K562 (cell line): ENCODE measurements around the gene PIP5KL1. TPM values are rescaled to one million over a fixed set of nuclear protein-coding genes. Genes with fewer than 3 reads are reported as not detected.

Source experiments
- ATAC-seq: fragments of 200-7000 bp; cut with Tn5 transposase; 3 replicates; pipeline ENCODE4 v1.9.1; 2020; ENCODE audit warnings: moderate library complexity
- BruUV-seq: library from RNA; stranded (reverse); fragments of 400-500 nt; replicated peaks from 2 replicates; lab custom pipeline; 2021; lab: Mats Ljungman, UMichigan
- CTCF ChIA-PET: fragments of 300-600 bp; formaldehyde crosslinking; extraction: SDS; loops from one replicate; lab custom pipeline; 2021; ENCODE audit warnings: low intra/inter-chr PET ratio; lab: Yijun Ruan, JAX
- POLR2A ChIA-PET: fragments of 300-600, 350-650 bp; sonication (Branson Sonifier 250); formaldehyde crosslinking; extraction: SDS; loops from one replicate; lab custom pipeline; 2021; ENCODE audit warnings: antibody characterized with exemption, inconsistent platforms; lab: Yijun Ruan, JAX
- DNase-seq, 4 experiments: peaks; one replicate each; pipeline versions ENCODE4 v3.0.0 to v3.0.0-alpha.2; 2011 to 2018; ENCODE audit warnings: low spot score in 3 of 4, mixed read lengths in 3 of 4; ENCODE audit errors: extremely low read depth in 1 of 4
- FAIRE-seq: peaks from 2 replicates; lab custom pipeline; 2011; peaks lifted over from hg19 to GRCh38; lab: Jason Lieb, UNC
- H2AFZ ChIP-seq: 2 replicates; pipeline ENCODE4 v1.6.0; 2011; ENCODE audit warnings: low read depth, low read length, control low read depth, inconsistent platforms
- H3K27ac ChIP-seq: fragments of 200-600 bp; 3 replicates; pipeline ENCODE4 v1.8.0; 2011; ENCODE audit warnings: low read depth, mild to moderate bottlenecking, control low read depth, inconsistent platforms, low read length, moderate library complexity, mixed read lengths; ENCODE audit errors: extremely low read depth
- H3K27me3 ChIP-seq, 2 experiments: fragments of 300-600 bp in 1 of 2; 2 replicates in 1 of 2; 3 replicates in 1 of 2; pipeline versions ENCODE4 v1.6.0 to v1.8.0; 2011; ENCODE audit warnings: inconsistent platforms in 2 of 2, low read length in 2 of 2, mild to moderate bottlenecking in 1 of 2, mixed read lengths in 1 of 2, moderate library complexity in 1 of 2; ENCODE audit not compliant: control insufficient read depth in 2 of 2, insufficient read depth in 2 of 2
- H3K36me3 ChIP-seq: fragments of 300-600 bp; 3 replicates; pipeline ENCODE4 v1.8.0; 2011; ENCODE audit warnings: mild to moderate bottlenecking, low read length, inconsistent platforms; ENCODE audit not compliant: control insufficient read depth, insufficient read depth
- H3K4me1 ChIP-seq, 2 experiments: fragments of 200-600 bp in 1 of 2; replicated peaks in 1 of 2; 2 replicates in 1 of 2; 3 replicates in 1 of 2; pipeline versions ENCODE4 v1.5.1 to v1.8.0; 2011; ENCODE audit warnings: inconsistent platforms in 2 of 2, low read length in 2 of 2, mild to moderate bottlenecking in 1 of 2, mixed read lengths in 1 of 2, moderate library complexity in 1 of 2; ENCODE audit not compliant: control insufficient read depth in 2 of 2, insufficient read depth in 2 of 2
- H3K4me2 ChIP-seq: 2 replicates; pipeline ENCODE4 v1.6.1; 2011; ENCODE audit warnings: low read length, control low read depth, inconsistent platforms, mixed read lengths; ENCODE audit not compliant: insufficient read depth
- H3K4me3 ChIP-seq: fragments of 200-600 bp; sonication (generic), shearing (Covaris generic); 2 replicates; pipeline ENCODE4 v1.5.1; 2016; ENCODE audit warnings: control low read depth, inconsistent platforms
- H3K79me2 ChIP-seq: fragments of 200-600 bp; 3 replicates; pipeline ENCODE4 v1.8.0; 2011; ENCODE audit warnings: low read length, inconsistent platforms; ENCODE audit not compliant: control insufficient read depth, insufficient read depth
- H3K9ac ChIP-seq, 2 experiments: 2 replicates each; pipeline versions ENCODE4 v1.6.0 to v1.6.1; 2011; ENCODE audit warnings: low read depth in 2 of 2, low read length in 2 of 2, control low read depth in 1 of 2, inconsistent platforms in 1 of 2, mild to moderate bottlenecking in 1 of 2, mixed read lengths in 1 of 2; ENCODE audit not compliant: insufficient read depth in 1 of 2
- H3K9me1 ChIP-seq: one replicate; pipeline ENCODE4 v1.6.0; 2011; ENCODE audit warnings: inconsistent platforms, mild to moderate bottlenecking, low read length, moderate library complexity; ENCODE audit not compliant: control insufficient read depth, insufficient read depth
- H3K9me3 ChIP-seq: replicated peaks from 2 replicates; pipeline ENCODE4 v1.5.1; 2011; ENCODE audit warnings: low read depth, low read length, inconsistent platforms; ENCODE audit not compliant: control insufficient read depth, insufficient read depth
- H4K20me1 ChIP-seq: replicated peaks from 2 replicates; pipeline ENCODE4 v1.6.1; 2011; ENCODE audit warnings: low read length, inconsistent platforms, mixed read lengths; ENCODE audit not compliant: control insufficient read depth, insufficient read depth
- BRCA1 ChIP-seq, 2 experiments: fragments of 450-650 bp in 1 of 2; sonication (generic) in 1 of 2; formaldehyde crosslinking in 1 of 2; IDR thresholded peaks; 2 replicates each; pipeline versions ENCODE4 v1.5.0 to v1.6.1; 2017 to 2020; ENCODE audit warnings: mild to moderate bottlenecking in 1 of 2, missing genetic modification reagents in 1 of 2
- EWSR1 ChIP-seq: fragments of 450-650 bp; IDR thresholded peaks from 2 replicates; pipeline ENCODE4 v1.6.1; 2018; ENCODE audit warnings: borderline replicate concordance, mild to moderate bottlenecking, low read depth, moderate library complexity; ENCODE audit not compliant: partially characterized antibody
- FOXJ2 ChIP-seq: fragments of 200-800 bp; sonication (Bioruptor generic); IDR thresholded peaks from 2 replicates; pipeline ENCODE4 v1.6.1; 2016; ENCODE audit warnings: missing genetic modification characterization, missing compliant biosample characterization
- HMG20B ChIP-seq: fragments of 250-450 bp; sonication (Bioruptor Pico); IDR thresholded peaks from 2 replicates; pipeline ENCODE4 v1.5.0; 2021; ENCODE audit warnings: mild to moderate bottlenecking
- ILF3 ChIP-seq: fragments of 450-650 bp; IDR thresholded peaks from 2 replicates; pipeline ENCODE4 v1.6.1; 2018; ENCODE audit warnings: antibody characterized with exemption, mild to moderate bottlenecking, moderate library complexity, borderline replicate concordance
- KDM4B ChIP-seq, 2 experiments: fragments of 450-650 bp in 1 of 2; sonication (generic) in 1 of 2; IDR thresholded peaks; 2 replicates each; pipeline ENCODE4 v1.6.1; 2016 to 2017; ENCODE audit warnings: borderline replicate concordance in 2 of 2, antibody characterized with exemption in 1 of 2, low read depth in 1 of 2, mild to moderate bottlenecking in 1 of 2
- MCM7 ChIP-seq, 2 experiments: fragments of 450-650 bp; IDR thresholded peaks; 2 replicates each; pipeline ENCODE4 v1.6.1; 2016 to 2018
- NCOA1 ChIP-seq: fragments of 450-650 bp; IDR thresholded peaks from 2 replicates; pipeline ENCODE4 v1.6.1; 2016; ENCODE audit warnings: low read depth
- NCOA2 ChIP-seq, 2 experiments: fragments of 450-650 bp; IDR thresholded peaks; 2 replicates each; pipeline ENCODE4 v1.6.1; 2018; ENCODE audit warnings: mild to moderate bottlenecking in 2 of 2, moderate library complexity in 1 of 2; ENCODE audit not compliant: partially characterized antibody in 2 of 2
- POLR2G ChIP-seq: fragments of 200-400 bp; formaldehyde crosslinking; IDR thresholded peaks from 2 replicates; pipeline ENCODE4 v1.6.1; 2017; ENCODE audit warnings: low read depth, mild to moderate bottlenecking, antibody characterized with exemption, low read length, moderate library complexity
- POU5F1 ChIP-seq: fragments of 150-350 bp; IDR thresholded peaks from 2 replicates; pipeline ENCODE4 v1.6.1; 2014; ENCODE audit warnings: borderline replicate concordance, low read length, low read depth, mild to moderate bottlenecking; ENCODE audit not compliant: partially characterized antibody
- SIN3A ChIP-seq, 2 experiments: fragments of 150-350 bp in 1 of 2; IDR thresholded peaks; 2 replicates each; pipeline ENCODE4 v1.6.1; 2011 to 2016; ENCODE audit warnings: borderline replicate concordance in 2 of 2, low read depth in 2 of 2, low read length in 2 of 2, mild to moderate bottlenecking in 2 of 2, moderate library complexity in 2 of 2; ENCODE audit not compliant: control insufficient read depth in 1 of 2
- SPI1 ChIP-seq: IDR thresholded peaks from 2 replicates; pipeline ENCODE4 v1.6.1; 2011; ENCODE audit warnings: low read depth, low read length, control low read depth, borderline replicate concordance
- TAF15 ChIP-seq: fragments of 200-400 bp; formaldehyde crosslinking; IDR thresholded peaks from 2 replicates; pipeline ENCODE4 v1.6.1; 2017; ENCODE audit warnings: mild to moderate bottlenecking, low read depth, low read length, moderate library complexity
- ZFX ChIP-seq: sonication (generic); formaldehyde crosslinking; IDR thresholded peaks from 2 replicates; pipeline ENCODE4 v1.8.0; 2022; ENCODE audit warnings: mild to moderate bottlenecking, missing genetic modification reagents, moderate library complexity
- ZNF134 ChIP-seq: fragments of 250-450 bp; sonication (Bioruptor Pico); conservative IDR thresholded peaks from 2 replicates; pipeline ENCODE4 v1.4.0; 2020
- ZNF175 ChIP-seq: fragments of 200-800 bp; sonication (Bioruptor generic); IDR thresholded peaks from 2 replicates; pipeline ENCODE4 v1.6.1; 2016; ENCODE audit warnings: low read depth, mild to moderate bottlenecking, missing genetic modification characterization, missing compliant biosample characterization
- ZNF311 ChIP-seq: fragments of 250-450 bp; sonication (Bioruptor Pico); IDR thresholded peaks from 2 replicates; pipeline ENCODE4 v1.4.0; 2020; ENCODE audit warnings: mild to moderate bottlenecking, moderate library complexity
- ZNF316 ChIP-seq: fragments of 450-650 bp; IDR thresholded peaks from 2 replicates; pipeline ENCODE4 v1.6.1; 2016
- ZNF766 ChIP-seq: fragments of 200-800 bp; sonication (Bioruptor generic); conservative IDR thresholded peaks from 2 replicates; pipeline ENCODE4 v1.6.1; 2016; ENCODE audit warnings: missing genetic modification characterization, missing compliant biosample characterization
- WGBS: fragments of 100-300 bp; shearing (Covaris generic); methylation state at CpG from one replicate; pipeline ENCODE4 v1.1.6; 2016; ENCODE audit warnings: low coverage, mixed read lengths; ENCODE audit not compliant: insufficient coverage; ENCODE audit errors: missing lambda C conversion rate; 5-methylcytosine and 5-hydroxymethylcytosine counted together
- in situ Hi-C: fragments of 300-500 bp; cut with MboI; formaldehyde crosslinking; loops from 4 replicates; pipeline ENCODE4 v1.15.0; 2018; ENCODE audit warnings: inconsistent platforms, mixed read lengths
- intact Hi-C: fragments of 100-400 bp; cut with micrococcal nuclease; formaldehyde crosslinking; loops from 2 replicates; pipeline ENCODE4 v1.14.2; 2022
- polyA plus RNA-seq, 8 experiments: library from polyadenylated mRNA; depleted of rRNA in 4 of 8; stranded (reverse) in 5 of 8; unstranded in 3 of 8; fragments of >200 nt; fragmentation: Nextera tagmentation in 2 of 8; fragmentation: Illumina TruSeq in 1 of 8; extraction: Ambion mirVana in 2 of 8; extraction: Trizol in 1 of 8; gene quantifications; 2 replicates each; pipeline versions ENCODE4 v1.2.1 to v1.2.3, GENCODE V29; 2011 to 2014; ENCODE audit warnings: inconsistent platforms in 1 of 8, missing spikeins in 1 of 8
- total RNA-seq, 7 experiments: library from RNA; depleted of rRNA in 6 of 7; stranded (reverse); fragments of >200 nt in 6 of 7; fragmentation: Illumina TruSeq in 2 of 7; extraction: Trizol in 2 of 7; gene quantifications; 2 replicates each; pipeline versions ENCODE4 v1.2.1 to v1.2.3, GENCODE V29; 2011 to 2021; ENCODE audit warnings: low replicate concordance in 1 of 7
- TF ChIP-seq, protein P1 (sequence below), 2 experiments: fragments of 200-800 bp in 1 of 2; sonication (Bioruptor generic) in 1 of 2; sonication (generic) in 1 of 2; formaldehyde crosslinking in 1 of 2; IDR thresholded peaks in 1 of 2; conservative IDR thresholded peaks in 1 of 2; 2 replicates each; pipeline versions ENCODE4 v1.5.0 to v1.6.1; 2016 to 2020; ENCODE audit warnings: missing compliant biosample characterization in 1 of 2, missing genetic modification characterization in 1 of 2, missing genetic modification reagents in 1 of 2

The PIP5KL1 gene
- total and polyA plus RNA-seq, 9 of the 15 experiments (the other 6 are each of a cell fraction or from before 2014, with no cell fraction given) = 0.18 to 4.8 (median 1.2) TPM

DNA sequence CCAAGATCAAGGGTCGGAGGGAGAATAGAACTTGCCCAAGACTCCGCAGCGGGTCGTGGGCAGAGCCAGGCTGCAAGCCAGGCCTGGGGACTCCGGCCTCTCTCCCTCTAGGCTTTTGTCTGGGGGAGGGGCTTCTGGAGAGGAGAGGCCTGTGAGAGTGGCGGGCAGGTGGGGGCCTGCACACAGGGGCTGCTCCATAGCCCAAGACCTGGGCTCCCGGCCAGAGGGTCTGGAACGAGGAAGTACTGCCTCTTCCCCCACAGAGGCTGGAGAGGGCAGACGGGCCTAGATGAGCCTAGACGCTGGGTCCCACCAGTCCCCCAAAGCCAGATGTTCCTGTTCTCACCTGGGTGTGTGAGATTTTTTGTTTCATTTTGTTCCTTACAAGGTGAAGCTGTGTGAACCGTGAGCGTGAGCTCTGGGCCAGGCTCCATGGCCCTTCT is 26.0 kb downstream of the PIP5KL1 start:
- ChIA-PET CTCF (no interaction called here), POLR2A (interaction anchor here (1.0 to 1.1 kb wide), 4 partner anchors 8 to 217 kb away, joined by 3 to 5 read pairs (median 3); partner anchors contain the start of gene ST6GALNAC4)
- FAIRE-seq (no peak), DNase-seq (peak in 1 of 4 experiments; percentile 33), ATAC-seq (peak; percentile 7)
- H3K27me3 ChIP-seq = no peaks in the 10 kb centered on the region
- H3K4me2 ChIP-seq = no peak overlapping the region
- intact Hi-C loops (no loop called here), in situ Hi-C loops (loop anchor here (25.0 kb wide), 1 partner anchor 967 kb away; no protein-coding TSS in a partner anchor)
- H3K27ac ChIP-seq = peak overlapping the region; percentile 77
- H2AFZ ChIP-seq = peak overlapping the region; percentile 70; the same call in 1 of the 2 replicates
- no peaks in the 10 kb centered on the region for H3K9me3 ChIP-seq
- no peaks in the 10 kb centered on the region for H3K79me2 ChIP-seq
- H3K4me3 ChIP-seq = no peak overlapping the region
- TF ChIP-seq ZNF766 (CRISPR knock-in tag) (0 out of 2 replicates have a peak, but pooled peaks have one; percentile 20), SPI1 (no peak), NCOA1 (no peak), HMG20B (CRISPR knock-in tag) (no peak), TAF15 (no peak), MCM7 (IDR thresholded peaks at IDR 0.05) (no peak), FOXJ2 (no peak), NCOA2 (IDR thresholded peaks at IDR 0.05; ENCODE audit: partially characterized antibody in 2 of 2) (no peak), POLR2G (peak; percentile 55; the same call in 1 of the 2 replicates), KDM4B (IDR thresholded peaks at IDR 0.05; ENCODE audit: borderline replicate concordance in 2 of 2, low read depth in 1 of 2) (no peak), SIN3A (IDR thresholded peaks at IDR 0.05; ENCODE audit: borderline replicate concordance in 2 of 2, control insufficient read depth in 1 of 2, low read depth in 2 of 2, low read length in 2 of 2) (0 out of 4 replicates have a peak, but pooled peaks of 1 of the 2 experiments have one; percentile 25), BRCA1 (IDR thresholded peaks at IDR 0.05) (no peak), BRCA1 (CRISPR knock-in tag; IDR thresholded peaks at IDR 0.05) (no peak), EWSR1 (no peak), ILF3 (no peak), ZFX (CRISPR knock-in tag) (peak; percentile 49), ZNF316 (no peak), ZNF311 (CRISPR knock-in tag) (no peak), ZNF134 (CRISPR knock-in tag) (no peak), ZNF175 (no peak), POU5F1 (no peak)
- TF ChIP-seq, protein P1, sequence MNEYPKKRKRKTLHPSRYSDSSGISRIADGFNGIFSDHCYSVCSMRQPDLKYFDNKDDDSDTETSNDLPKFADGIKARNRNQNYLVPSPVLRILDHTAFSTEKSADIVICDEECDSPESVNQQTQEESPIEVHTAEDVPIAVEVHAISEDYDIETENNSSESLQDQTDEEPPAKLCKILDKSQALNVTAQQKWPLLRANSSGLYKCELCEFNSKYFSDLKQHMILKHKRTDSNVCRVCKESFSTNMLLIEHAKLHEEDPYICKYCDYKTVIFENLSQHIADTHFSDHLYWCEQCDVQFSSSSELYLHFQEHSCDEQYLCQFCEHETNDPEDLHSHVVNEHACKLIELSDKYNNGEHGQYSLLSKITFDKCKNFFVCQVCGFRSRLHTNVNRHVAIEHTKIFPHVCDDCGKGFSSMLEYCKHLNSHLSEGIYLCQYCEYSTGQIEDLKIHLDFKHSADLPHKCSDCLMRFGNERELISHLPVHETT (CRISPR knock-in tag; conservative IDR thresholded peaks at IDR 0.05 in 1 of 2, IDR thresholded peaks at IDR 0.05 in 1 of 2) = 0 out of 4 replicates have a peak, but pooled peaks of 1 of the 2 experiments have one; percentile 43
- H3K9ac ChIP-seq = peak overlapping the region; percentile 52 to 72
- H3K9me1 ChIP-seq = no peaks in the 10 kb centered on the region
- no TSS peak for BruUV-seq
- peaks cover 30 to 48% of the 10 kb centered on the region in 2 experiments for H3K4me1 ChIP-seq
- no peaks in the 10 kb centered on the region for H4K20me1 ChIP-seq
- H3K36me3 ChIP-seq = peaks cover 16% of the 10 kb centered on the region; the same call in 2 of the 3 replicates
- 59% methylated on average over 6 of the region's 12 CpGs for WGBS
